ENCODE measurements around the gene PPP1R1A. TPM values are rescaled to one million over a fixed set of nuclear protein-coding genes. Genes with fewer than 3 reads are reported as not detected.

PPP1R1A gene
- polyA plus RNA-seq, 1 experiment: not detected

DNA sequence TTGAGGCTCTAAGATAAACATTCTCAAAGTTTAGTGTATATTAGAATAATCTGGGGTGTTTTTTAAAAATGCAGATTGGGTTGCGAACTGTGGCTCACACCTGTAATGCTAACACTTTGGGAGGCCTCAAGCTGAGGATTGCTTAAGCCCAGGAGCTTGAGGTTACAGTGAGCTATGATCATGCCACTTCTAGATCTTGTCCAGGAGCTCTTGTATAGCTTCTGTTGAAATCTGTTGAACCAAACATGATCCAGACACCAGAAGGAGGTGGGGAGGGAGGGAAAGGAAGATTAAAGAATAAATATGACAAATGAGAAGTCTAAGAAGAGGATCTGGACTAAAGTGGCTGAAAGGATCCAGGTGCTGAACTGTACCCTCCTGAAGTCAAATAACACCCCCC is 24.7 kb downstream of the PPP1R1A start:
- no peak for DNase-seq (ENCODE audit: low read depth)
- H3K4me3 ChIP-seq (ENCODE audit: low read depth, low read length): no peak overlapping the region
- peaks cover 6% of the 10 kb centered on the region for H3K27me3 ChIP-seq (ENCODE audit: control insufficient read depth, insufficient read depth, low read length)
- CTCF ChIA-PET: interaction anchor here (1.2 to 7.1 kb wide), 2 partner anchors 15 to 39 kb away, joined by 3 to 52 read pairs; no protein-coding TSS in a partner anchor
- no peaks in the 10 kb centered on the region for H3K36me3 ChIP-seq (ENCODE audit: control insufficient read depth, insufficient read depth, low read length)
- POLR2A ChIA-PET: no interaction called here
- TF ChIP-seq, protein P1, sequence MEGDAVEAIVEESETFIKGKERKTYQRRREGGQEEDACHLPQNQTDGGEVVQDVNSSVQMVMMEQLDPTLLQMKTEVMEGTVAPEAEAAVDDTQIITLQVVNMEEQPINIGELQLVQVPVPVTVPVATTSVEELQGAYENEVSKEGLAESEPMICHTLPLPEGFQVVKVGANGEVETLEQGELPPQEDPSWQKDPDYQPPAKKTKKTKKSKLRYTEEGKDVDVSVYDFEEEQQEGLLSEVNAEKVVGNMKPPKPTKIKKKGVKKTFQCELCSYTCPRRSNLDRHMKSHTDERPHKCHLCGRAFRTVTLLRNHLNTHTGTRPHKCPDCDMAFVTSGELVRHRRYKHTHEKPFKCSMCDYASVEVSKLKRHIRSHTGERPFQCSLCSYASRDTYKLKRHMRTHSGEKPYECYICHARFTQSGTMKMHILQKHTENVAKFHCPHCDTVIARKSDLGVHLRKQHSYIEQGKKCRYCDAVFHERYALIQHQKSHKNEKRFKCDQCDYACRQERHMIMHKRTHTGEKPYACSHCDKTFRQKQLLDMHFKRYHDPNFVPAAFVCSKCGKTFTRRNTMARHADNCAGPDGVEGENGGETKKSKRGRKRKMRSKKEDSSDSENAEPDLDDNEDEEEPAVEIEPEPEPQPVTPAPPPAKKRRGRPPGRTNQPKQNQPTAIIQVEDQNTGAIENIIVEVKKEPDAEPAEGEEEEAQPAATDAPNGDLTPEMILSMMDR (IDR thresholded peaks at IDR 0.05; ENCODE audit: insufficient read depth, low read depth, low read length): no peak

GRCh38 chr12:54562750-54563356 is 25.6 kb downstream of the PPP1R1A start:
- Histone ChIP-seq H3K36me3 (ENCODE audit: control insufficient read depth, insufficient read depth, low read length) (no peaks in the 10 kb centered on the region), H3K4me3 (ENCODE audit: low read depth, low read length) (no peak overlapping the region), H3K27me3 (ENCODE audit: control insufficient read depth, insufficient read depth, low read length) (peaks cover 6% of the 10 kb centered on the region)
- ChIA-PET POLR2A (no interaction called here), CTCF (interaction anchor here (1.0 to 7.1 kb wide), 5 partner anchors 13 to 40 kb away, joined by 3 to 52 read pairs (median 3); no protein-coding TSS in a partner anchor)
- DNase-seq (ENCODE audit: low read depth): no peak
- TF ChIP-seq, protein P1 (IDR thresholded peaks at IDR 0.05; ENCODE audit: insufficient read depth, low read depth, low read length): no peak

- TF ChIP-seq, protein P1 (IDR thresholded peaks at IDR 0.05; ENCODE audit: insufficient read depth, low read depth, low read length): no peak
- CTCF ChIA-PET: interaction anchor here (1.3 kb wide), 2 partner anchors 19 to 35 kb away, joined by 4 to 8 read pairs; no protein-coding TSS in a partner anchor
- Histone ChIP-seq H3K4me3 (ENCODE audit: low read depth, low read length) (no peak overlapping the region), H3K27me3 (ENCODE audit: control insufficient read depth, insufficient read depth, low read length) (peaks cover 6% of the 10 kb centered on the region), H3K36me3 (ENCODE audit: control insufficient read depth, insufficient read depth, low read length) (no peaks in the 10 kb centered on the region)
- POLR2A ChIA-PET: no interaction called here
- DNase-seq (ENCODE audit: low read depth): no peak
These were observed 27.3 kb downstream of the PPP1R1A start for GRCh38 chr12:54561164-54561563.

DNA sequence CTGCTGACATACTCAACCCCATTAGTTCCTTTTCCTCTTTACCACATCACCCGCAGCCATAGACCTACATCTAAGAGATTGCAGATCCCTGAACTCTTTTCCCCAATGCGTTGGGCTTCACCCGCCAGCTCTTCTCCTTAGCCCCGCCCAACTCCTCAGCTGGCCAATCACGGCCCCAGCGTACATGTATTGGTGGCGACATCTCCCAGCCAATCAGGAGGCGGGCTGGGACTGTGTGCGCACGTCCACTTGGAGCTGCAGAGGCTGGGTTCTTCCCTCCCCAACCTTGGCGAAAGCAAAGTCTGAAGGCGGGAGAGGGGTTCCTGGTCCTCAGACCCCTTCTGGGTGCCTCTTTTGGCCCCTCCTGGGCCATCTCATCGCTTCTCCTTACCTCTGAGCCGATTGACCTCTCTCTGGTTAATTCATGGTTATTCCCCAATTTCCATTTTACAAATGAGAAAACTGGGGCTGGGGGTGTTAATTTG is 28.0 kb downstream of the PPP1R1A start:
- ChIA-PET CTCF (interaction anchor here (0.7 to 1.3 kb wide), 4 partner anchors 11 to 36 kb away, joined by 3 to 8 read pairs (median 4); partner anchors contain the start of gene PDE1B), POLR2A (no interaction called here)
- H3K36me3 ChIP-seq (ENCODE audit: control insufficient read depth, insufficient read depth, low read length): no peaks in the 10 kb centered on the region
- H3K4me3 ChIP-seq (ENCODE audit: low read depth, low read length): peak overlapping the region; percentile 35
- DNase-seq (ENCODE audit: low read depth): no peak
- peaks cover 6% of the 10 kb centered on the region for H3K27me3 ChIP-seq (ENCODE audit: control insufficient read depth, insufficient read depth, low read length)
- TF ChIP-seq, protein P1 (IDR thresholded peaks at IDR 0.05; ENCODE audit: insufficient read depth, low read depth, low read length): no peak

- H3K4me3 ChIP-seq (ENCODE audit: low read depth, low read length): no peak overlapping the region
- TF ChIP-seq, protein P1 (IDR thresholded peaks at IDR 0.05; ENCODE audit: insufficient read depth, low read depth, low read length): no peak
- peaks cover 2% of the 10 kb centered on the region for H3K27me3 ChIP-seq (ENCODE audit: control insufficient read depth, insufficient read depth, low read length)
- no peak for DNase-seq (ENCODE audit: low read depth)
- POLR2A ChIA-PET: no interaction called here
- no peaks in the 10 kb centered on the region for H3K36me3 ChIP-seq (ENCODE audit: control insufficient read depth, insufficient read depth, low read length)
- CTCF ChIA-PET: interaction anchor here (1.3 kb wide), 1 partner anchor 21 kb away, joined by 3 read pairs; no protein-coding TSS in a partner anchor
These were observed 29.7 kb downstream of the PPP1R1A start for GRCh38 chr12:54558759-54559158.
